RCC 7860 (cell line): ENCODE data around the gene WDR13.
"Not testable (repeated sequence)": the region's sequence is repeated elsewhere in the genome, so short reads cannot be mapped to it uniquely, and the experiment has no call there.

Source experiments
- DNase-seq: peaks from one replicate; pipeline ENCODE4 v3.0.0-alpha.2; 2015; ENCODE audit warnings: low spot score
- FAIRE-seq: peaks from 2 replicates; lab custom pipeline; 2012; peaks lifted over from hg19 to GRCh38; lab: Jason Lieb, UNC

Gene WDR13

DNA sequence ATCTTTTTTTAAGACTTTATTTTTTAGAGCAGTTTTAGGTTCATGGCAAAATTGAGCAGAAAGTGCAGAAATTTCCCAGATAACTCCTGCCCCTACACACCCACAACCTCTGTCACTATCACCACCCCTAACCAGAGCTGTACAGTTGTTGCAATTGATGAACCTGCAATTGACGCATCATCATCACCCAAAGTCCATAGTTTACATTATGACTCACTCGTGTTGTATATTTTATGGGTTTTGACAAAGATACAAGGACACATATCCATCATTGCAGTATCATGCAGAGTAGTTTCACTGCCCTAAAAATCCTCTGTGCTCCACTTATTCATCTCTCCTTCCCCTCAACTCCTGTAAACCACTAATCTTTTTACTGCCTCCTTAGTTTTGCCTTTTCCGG lies 51.8 kb downstream of the WDR13 start:
- DNase-seq, result no peak
- no peak for FAIRE-seq

DNA sequence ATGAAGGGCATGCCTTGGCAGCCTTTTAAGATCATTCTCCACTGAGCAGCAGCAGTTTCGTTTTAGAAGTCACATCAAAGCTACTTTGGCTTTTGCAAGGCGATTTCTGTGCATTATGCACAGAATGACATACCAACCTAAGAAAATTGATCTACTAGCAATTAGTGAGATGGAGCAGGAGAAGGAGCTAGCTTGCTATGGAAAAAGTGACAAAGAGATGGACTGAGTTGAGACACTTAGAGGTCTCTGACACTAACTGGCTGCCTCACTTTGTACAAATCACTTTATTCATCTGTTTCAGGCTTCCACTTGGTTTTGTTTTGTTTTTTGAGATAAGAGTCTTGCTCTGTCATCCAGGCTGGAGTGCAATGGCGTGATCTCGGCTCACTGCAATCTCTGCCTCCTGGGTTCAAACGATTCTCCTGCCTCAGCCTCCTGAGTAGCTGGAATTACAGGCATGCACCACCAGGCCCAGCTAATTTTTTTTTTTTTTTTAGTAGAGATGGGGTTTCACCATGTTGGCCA lies 54.8 kb downstream of the WDR13 start:
- not testable (repeated sequence) for FAIRE-seq, DNase-seq

DNA sequence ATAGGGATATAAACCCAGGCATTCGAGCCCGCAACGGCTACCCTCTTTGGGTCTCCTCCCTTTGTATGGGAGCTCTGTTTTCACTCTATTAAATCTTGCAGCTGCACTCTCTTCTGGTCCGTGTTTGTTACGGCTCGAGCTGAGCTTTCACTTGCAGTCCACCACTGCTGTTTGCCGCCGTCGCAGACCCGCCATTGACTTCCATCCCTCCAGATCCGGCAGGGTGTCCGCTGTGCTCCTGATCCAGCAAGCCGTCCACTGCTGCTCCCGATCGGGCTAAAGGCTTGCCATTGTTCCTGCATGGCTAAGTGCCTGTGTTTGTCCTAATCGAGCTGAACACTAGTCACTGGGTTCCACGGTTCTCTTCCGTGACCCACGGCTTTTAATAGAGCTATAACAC lies 57.5 kb downstream of the WDR13 start:
- not testable (repeated sequence) for DNase-seq, FAIRE-seq
